ENCODE measurements around the gene MTFR1L.

Gene MTFR1L

DNA sequence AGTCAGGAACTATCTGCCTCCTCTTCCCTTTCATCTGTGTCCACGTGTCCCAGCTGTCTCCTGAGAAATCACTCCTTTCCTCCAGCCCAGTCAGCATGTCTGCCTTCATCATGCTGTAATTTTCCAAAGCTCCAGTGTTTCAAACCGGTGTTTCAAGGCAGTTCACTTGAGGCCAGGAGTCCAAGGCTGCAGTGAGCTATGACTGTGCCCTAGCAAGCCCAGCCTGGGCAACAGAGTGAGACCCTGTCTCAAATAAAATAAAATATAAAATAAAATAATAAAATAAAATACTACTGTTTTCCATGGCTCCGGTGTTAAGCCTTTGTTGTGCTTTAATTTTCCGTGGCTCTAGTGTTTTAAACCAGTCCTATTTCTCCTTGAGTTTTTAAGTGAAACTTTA, 27.6 kb upstream of the MTFR1L start:
- DNase-seq: no peak

GRCh38 chr1:25793585-25794170, 26.1 kb upstream of the MTFR1L start:
- DNase-seq: no peak

GRCh38 chr1:25794325-25794724, 25.4 kb upstream of the MTFR1L start:
- DNase-seq: no peak

- no peak for DNase-seq
These were observed 24.5 kb upstream of the MTFR1L start for GRCh38 chr1:25795211-25795610.

DNA sequence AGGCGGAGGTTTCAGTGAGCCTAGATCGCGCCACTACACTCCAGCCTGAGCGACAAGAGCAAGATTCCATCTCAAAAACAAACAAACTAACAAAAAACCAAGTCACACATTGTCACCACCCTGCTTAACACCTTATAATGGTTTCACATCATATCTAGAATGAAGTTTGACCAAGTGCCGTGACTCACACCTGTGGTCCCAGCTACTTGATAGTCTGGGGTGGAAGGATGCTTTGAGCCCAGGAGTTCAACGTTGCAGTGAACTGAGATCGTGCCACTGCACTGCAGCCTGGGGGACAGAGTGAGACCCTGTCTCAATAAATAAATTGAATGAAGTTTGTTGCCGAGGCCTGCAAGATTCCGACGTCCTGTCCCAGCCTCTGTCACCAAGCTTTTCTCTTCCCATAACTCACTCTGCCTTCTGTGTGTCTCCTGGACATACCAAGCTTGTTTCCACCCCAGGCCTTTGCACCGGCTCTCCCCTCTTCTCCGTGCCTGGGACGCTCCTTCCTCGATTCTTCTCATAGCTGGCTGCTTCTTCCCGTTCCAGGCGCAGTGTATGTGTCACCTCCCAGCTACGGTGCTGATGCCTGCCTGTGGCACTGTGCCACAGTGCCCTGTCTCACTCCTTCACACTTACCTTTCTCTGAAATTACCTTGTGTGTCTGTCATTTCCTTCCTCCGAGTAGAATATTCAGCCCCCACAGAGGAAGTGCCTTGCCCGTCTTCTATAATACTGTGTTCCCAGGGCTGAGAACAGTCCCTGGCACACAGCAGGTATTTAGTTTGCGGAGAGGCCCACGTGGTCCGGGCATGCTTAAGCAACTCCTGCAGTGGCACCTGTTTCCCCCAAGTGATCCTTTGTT, 23.6 kb upstream of the MTFR1L start:
- peak; percentile 35 to 58 for DNase-seq

GRCh38 chr1:25796811-25797458, 22.8 kb upstream of the MTFR1L start:
- peak; percentile 77 to 83 for DNase-seq

GRCh38 chr1:25797939-25798338, 21.8 kb upstream of the MTFR1L start:
- peak; percentile 27 to 28 for DNase-seq

GRCh38 chr1:25798666-25799351, 20.9 kb upstream of the MTFR1L start:
- no peak for DNase-seq

GRCh38 chr1:25799352-25799934, 20.3 kb upstream of the MTFR1L start:
- DNase-seq: no peak

DNA sequence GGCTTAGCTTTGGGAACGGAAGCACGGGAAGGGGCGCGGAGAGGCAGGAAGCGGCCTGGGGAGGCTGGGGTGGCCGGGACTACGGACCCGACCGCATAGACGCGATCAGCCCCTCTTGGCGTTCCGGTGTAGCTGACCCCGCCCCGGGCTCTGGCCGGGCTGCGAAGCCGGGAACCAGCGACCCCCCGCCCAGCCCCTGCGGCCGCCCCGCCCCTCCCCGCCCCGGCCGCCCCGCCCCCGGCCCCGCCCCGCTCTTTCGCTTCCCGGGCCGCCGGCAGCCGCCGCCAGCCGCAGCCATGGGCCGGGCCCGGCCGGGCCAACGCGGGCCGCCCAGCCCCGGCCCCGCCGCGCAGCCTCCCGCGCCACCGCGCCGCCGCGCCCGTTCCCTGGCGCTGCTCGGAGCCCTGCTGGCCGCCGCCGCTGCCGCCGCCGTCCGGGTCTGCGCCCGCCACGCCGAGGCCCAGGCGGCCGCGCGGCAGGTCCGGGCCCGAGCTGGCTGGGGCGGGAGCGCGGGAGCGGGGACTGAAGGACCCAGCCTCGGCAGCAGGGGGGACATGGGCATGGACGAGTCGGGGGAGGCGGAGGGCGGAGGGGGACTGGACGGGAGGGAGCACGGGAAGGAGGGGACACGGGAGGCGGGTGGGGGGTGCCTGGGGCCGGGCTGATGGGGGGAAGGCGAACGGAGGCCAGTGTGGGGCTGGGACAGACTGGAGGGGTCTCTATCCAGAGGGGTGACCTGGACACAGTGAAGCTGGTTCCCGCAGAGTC, 19.6 kb upstream of the MTFR1L start, which contains the start of gene SELENON:
TSS of gene SELENON (plus strand) at position 259 of the 768 bp plus-strand sequence. CDS start at position 297, 38 bp downstream.
- peak in 1 of 2 donors; percentile 45 for DNase-seq

DNA sequence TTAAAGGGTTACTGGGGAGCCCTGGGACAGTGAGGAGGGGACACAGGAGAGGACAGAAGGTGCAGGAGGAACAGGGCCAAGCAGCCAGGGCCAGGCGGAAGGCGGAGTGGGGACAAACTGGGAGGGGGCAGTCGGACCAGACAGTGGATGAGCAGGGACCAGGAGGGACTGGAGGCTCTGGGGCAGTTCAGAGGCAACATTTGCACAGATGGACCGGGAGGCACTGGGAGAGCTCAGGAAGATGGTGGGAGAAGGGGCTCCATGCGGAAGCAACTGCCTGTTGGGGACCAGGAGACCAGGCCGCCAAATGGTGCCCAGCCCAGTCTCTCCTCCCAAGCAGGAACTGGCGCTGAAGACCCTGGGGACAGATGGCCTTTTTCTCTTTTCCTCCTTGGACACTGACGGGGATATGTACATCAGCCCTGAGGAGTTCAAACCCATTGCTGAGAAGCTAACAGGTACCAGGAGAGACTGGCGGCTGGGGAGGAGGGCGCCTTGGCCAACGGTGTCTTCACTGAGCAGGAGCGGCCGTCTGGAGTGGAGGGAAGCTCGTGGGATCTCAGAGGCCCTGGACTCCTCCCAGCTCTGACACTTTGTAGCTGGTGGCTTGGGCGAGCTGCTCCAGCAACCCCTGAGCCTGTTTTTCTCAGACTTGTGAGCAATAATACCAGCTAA, 18.9 kb upstream of the MTFR1L start:
- no peak for DNase-seq

DNA sequence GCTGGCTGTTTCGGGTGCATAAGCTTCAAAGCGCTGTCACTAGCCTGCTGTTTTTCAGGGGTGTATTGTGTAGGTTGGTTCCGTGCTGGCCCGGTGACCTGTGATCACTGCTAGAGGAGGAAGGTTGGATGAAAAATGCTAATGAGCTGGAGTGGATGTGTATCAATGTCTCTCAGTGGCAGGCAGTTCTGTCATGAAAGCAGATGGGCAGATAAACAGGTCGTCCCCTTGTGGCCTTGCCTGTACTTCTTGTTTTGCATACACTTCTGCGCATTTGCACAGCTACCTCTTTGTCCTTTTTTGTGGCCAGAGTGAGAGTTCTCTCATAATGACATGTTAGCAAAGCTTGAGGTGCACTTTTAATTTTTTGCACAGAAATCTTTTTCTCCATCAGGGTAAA, 16.8 kb upstream of the MTFR1L start:
- peak in 1 of 2 donors; percentile 13 for DNase-seq

GRCh38 chr1:25803368-25803767, 16.4 kb upstream of the MTFR1L start:
- DNase-seq: no peak

DNA sequence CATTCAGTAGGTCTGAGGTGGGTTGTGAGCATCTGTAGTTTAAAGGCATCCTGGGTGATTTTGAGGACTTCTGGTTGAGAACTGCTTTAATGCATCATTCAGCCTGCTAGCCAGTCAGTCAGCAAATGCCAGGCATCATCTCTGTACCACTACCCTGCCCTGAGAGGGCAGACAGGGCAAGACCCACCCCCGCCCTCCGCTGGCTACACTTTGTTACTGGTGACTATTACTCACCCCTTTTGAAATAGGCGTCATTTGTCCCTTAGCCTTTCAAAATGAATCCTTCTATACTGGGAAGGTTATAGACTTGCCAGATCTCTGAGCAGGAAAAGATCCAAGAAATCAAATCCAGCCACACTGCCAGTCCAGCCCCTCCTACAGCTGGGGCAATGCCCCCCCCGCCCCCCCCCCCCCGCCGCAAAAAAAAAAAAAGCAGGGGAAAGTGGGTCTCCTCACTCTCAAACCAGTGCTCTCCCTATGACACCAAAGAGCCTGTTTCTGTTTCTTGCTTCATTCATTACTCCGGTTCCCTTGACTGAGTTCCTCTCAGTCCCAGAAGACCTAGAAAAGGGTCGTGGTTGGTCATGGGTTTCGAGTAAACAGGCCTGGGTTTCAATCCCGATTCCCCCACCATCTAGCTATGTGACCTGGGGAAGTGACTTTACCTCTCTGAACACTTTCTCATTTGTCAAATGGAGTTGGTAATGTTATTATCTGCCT, 15.3 kb upstream of the MTFR1L start:
- DNase-seq: no peak

GRCh38 chr1:25804964-25805862, 14.5 kb upstream of the MTFR1L start:
- no peak for DNase-seq

DNA sequence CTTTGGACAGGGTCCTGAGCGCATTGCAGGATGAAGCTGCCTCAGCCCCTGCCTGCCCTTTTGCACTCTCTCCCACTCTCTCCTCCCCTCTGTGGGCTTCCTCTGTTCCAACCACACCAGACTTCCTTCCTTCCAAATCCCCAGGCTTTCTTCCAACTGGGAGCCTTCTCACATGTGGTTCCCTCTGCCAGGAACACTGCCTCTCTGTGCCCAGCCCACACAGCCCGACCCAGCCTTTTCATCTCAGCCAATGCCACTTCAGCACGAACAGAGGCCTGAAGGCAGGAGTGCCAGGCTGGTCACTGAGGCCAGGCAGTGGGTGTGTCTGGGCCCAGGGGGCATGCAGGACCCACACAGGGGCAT, 13.9 kb upstream of the MTFR1L start:
- DNase-seq: no peak

DNA sequence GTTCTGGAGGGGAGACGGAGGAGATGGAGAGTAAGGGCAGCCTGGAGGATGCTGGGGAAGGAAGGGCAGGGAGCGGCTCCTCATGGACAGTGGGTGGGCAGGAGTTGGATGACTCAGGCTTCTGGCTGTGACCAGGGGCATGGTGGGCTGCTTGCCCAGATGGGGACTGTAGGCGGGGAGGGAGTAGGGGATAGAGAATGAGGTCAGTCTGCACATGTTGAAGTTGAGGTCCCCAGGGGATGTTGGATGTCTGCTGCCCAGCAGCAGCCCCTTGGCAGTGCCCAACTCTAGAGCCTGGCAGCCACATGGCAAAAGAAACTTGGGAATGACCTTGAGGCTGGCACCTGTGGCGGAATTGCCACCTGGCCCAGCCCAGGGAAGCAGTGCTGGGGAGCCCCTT, 13.3 kb upstream of the MTFR1L start:
- no peak for DNase-seq

DNA sequence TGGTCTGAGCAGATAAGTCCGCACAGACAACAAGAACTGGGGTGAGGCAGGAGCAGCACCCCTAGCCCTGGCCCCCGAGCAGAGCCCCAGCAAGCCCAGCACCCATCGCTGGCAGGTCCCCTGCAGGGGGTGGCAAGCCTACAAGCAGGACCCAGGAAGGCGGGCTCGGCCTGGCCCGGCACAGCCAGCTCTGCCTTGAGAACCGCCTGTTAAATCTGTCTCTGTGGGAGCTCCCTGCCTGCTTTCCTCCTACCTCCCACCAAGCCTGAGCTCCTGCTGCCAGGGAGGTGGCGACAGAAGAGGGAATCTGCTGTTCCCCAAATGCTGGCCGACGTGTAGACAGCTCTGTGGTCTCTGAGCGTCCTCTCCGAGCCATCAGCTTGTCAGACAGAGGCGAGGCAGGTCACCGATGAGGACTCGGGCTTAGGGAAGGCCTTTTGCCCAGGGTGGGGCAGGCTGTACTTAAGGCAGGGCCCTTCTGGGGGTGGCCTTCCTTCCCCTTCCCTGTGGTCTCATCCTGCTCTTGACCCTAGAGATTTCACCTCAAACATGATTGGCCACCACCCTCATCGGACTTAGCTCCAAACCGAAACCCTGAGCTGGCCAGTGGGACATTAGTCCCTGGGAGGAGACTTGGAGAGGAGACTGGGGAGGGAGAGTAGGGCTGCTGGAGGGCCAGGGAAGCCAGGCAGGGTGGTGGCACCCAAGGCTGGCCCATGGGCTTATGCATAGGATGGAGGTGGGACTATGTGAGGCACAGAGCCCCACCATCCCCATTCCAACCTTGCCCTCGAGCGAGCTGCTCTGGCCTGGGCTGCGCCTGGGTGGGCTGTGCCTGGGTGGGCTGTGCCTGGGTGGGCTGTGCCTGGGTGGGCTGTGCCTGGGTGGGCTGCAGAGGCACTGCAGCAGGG, 12.0 kb upstream of the MTFR1L start:
- DNase-seq: no peak
